ENCODE results near the gene FSTL4.

FSTL4 gene

DNA sequence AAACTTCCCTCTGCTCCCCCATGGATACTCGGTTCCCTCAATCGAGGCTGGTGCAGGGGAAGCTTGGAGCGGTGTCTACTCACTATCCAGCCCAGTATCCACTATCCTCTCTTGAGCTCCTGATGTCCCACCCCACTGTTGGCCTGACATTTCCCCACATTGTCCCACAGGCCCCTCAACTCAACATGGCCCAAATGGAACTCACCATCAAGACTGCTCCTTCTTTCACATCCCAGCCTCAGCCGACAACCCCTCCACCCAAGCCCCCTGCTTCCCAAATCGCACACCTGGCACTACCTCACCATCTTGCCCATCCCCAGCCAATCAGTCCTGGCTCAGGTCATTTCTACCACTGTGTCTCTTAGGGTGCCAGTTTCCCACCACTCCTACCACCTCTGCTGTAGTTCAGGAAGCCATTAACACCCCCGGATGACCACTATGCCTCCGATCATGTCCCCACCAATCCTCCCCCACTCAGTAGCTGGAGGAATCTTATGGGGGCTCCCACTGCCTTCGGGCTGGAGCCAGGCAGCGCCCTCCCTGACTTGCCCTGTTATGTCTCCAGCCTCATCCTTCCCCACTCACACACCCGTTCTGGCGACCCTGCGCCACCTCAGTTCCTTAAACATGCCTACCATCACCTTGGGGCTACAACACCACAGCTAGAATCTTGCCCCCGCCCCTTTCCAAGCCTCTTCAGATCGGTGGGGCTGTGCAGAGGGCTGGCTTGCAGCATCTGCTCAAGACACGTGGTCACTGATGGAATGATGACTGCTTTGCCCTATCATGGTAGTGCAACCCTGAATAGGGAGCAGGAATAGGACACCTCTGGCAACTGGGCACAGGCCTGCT is 273.6 kb downstream of the FSTL4 start:
- no peak for DNase-seq (ENCODE audit: low spot score)

DNA sequence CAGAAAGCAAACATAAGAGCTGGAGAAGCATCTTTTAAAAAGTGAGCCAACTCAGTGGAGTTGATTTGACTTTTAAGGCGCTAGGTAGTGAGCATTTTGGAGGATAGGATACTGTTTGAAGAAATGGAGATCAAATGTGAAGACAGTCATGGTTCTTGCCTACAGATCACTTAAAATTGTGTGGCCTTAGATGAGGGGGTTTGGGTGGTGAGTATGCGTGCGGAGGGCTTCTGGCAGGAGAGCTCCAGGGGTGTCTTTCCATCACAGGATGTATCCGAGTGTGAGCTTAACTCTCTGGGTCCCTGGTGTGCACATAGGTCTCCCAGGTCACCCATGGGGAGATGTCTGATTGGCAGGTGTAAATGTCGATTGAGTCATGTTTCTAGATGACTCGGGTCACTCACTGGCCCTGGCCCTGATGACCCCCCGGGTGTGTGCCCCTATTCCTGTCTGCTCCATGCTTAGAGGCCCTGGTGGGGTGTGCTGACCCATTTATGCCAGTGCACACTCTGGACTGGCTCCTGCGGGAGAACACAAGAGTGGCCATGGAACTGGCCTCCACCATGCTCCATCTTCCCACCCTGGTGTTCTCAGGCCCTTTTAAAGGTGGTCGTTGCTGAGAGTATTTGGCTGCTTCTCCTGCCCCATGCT is 274.4 kb downstream of the FSTL4 start:
- no peak for DNase-seq (ENCODE audit: low spot score)

DNA sequence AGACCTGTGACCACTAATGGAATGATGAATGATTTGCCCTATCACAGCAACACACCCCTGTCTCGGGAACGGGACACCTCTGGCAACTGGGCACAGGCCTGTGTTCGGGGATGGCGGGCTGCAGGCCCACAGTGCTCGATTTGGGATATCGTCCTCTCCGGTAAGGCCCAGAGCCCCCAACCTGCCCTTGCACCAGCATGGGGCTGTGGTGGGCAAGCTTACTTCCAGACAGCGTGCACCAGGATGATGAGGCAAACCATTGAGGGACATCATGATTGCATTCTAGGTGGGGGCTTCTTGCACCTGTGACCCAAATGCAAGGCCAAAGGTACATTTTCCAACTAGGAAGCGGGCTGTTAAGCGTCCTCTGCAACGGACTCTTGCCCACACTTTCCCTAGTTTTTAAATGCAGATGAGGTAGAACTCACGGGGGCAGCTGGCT is 275.4 kb downstream of the FSTL4 start:
- DNase-seq (ENCODE audit: low spot score) = no peak

DNA sequence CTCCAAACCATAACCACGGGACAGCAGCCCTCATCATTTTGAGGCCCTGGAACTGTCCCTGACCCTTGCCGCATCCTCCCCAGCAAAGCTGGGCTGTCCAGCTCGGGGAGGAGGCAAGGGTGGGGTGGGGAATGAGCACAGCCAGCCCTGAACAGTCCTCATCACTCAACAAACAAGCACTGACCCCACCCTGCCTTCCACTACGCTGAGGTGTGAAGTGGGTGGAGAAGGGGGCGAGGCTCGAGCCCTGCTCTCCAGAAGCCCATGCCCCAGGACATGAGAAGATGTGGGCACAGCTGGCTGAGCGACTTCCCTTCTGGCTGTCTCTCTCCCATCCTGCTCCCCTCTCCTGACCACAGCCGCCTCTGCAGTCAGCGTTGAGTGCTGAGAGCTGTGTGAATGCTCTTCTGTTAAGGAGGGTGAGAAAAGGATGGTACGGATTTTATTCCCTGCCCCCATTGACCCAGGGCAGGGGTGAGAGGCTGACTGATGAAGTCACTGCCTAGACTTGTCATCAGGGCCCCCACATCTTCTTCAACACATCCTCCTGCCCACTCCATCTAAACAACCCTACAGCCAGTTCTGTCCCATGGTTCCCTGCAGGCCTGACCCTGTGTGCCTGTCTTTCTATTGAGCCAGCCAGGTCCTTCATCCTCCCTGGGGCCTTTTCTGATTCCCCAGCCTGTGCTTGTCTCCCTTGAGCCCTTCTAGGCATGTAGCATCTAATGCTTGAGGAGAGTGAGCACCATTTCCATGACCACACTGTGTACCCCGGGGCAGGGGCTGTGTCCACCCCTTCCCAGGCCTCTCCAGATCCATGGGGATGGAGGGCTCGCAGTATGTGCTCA is 276.0 kb downstream of the FSTL4 start:
- DNase-seq (ENCODE audit: low spot score) = peak; percentile 37

DNA sequence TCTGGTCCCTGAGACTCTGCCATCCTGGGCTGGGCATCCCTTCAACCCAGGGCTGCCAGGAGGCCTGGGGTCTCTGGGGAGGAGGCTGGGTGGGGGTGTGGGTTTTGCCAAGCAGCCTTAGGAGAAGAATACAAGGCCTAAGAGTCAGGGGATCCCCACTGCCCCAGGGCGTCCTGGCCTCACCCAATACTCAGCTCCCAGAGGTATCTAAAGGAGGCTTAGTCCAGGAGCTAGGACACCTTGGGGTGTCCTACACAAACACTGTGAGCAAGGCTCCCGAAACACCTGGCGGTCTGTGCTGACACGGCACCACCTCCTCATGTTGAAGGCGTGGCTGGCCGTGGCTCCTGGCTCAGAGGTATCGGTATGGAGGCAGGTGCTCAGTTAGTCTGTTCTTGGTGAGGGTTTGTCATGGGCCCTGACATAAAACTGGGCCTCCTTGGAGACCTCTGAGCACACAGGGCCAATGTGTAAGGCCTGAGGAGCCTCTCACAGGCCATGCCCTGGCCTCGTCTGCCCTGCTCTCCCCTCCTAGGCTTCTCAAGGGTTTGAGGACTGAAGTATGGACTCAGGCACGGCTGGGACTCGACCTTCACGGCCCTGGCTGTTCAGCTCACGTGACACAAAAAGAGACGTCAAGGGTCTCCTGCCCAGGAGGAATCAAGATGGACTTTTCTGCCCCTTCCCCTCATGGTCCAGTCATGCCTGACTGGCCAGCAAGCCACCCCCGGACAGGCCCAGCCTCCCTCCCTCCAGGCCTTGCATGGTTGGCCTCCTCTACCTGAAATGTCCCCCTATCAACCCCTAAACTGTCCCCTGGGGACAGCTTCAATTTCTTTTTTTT is 277.3 kb downstream of the FSTL4 start:
- DNase-seq (ENCODE audit: low spot score) = peak; percentile 32

DNA sequence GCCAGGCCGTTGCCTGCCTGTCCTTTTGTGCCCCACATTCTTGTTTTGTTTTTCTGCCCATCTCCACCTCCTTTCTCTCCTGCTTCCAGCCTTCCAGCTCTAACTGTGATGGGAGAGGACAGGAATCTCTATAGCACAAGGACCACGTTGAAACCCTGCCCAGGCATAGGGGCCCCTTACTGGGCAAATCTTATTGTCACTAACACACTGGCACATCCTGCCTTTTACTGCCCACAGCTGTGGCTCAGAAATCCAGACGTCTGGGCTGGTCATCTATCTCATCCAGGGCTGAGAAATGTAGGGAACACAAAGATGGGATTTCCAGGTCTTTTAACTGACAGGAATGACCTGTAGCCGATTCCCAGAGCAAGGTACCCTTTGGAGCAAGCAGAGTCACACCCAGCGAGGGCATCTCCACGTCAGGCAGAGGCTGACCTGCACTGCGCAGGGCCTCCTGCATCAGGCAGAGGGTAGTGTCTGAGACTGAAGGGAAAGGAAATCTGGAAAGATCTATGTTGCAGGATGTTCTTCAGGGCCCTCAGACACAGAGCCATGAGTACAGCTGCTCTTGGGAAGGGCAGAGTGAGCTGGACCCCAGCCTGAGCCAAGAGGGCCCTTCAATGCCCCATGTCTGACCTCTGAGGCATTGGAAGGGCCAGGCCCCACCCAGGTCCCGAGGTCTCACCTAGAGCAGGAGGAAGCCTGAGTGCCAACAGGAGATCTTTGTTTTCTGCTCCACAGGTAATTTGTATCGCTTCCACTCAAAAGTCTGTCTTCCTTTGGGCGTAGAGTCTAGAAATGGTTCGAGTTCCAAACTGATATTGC is 278.8 kb downstream of the FSTL4 start:
- DNase-seq (ENCODE audit: low spot score) = no peak

DNA sequence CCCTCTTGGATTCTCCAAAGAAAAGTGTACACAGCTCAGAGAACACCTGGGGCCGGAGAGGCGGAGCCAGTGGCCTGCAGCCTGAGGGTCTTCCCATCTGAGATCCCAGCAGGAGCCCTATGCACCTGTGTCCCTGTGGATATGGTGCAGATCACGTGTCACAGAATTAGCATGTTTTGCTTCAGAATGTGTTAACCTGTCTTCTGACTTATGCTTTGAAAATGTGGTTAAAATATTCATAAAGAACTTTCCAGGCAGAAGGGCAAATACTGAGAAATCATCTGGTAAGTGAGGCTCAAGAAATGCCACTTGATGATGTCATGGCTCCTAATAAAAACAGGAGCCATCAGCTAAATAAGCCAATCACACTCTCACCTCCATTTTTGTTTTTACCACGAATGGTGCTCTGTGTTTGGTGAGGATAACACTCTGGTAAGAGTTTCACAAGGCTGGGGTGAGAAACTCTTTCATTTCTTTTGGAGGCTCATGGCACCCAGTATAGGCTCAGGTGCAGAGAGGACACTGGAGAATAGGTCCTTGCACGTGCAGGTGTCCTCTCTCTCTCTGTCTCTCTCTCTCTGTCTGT is 279.8 kb downstream of the FSTL4 start:
- DNase-seq (ENCODE audit: low spot score) = no peak

DNA sequence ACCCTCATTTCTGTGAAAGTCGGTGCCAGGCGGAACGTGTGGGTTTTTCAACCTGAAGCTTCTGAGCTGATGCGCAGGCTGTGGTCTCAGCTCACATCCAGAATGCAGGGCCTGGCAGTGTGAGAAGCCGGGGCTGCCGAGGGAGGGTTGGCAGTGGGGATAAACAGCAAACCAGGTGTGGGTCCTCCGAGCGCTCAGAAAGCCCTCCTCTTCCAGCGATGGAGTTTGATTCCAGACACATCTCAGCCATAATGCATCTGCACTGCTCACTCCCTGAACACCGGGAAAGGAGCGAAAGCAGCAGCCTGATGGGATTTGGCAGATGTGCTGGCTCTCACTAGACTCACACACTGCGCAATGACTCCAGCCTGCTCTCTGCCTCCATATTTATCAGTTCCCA is 280.4 kb downstream of the FSTL4 start:
- DNase-seq (ENCODE audit: low spot score) = no peak

DNA sequence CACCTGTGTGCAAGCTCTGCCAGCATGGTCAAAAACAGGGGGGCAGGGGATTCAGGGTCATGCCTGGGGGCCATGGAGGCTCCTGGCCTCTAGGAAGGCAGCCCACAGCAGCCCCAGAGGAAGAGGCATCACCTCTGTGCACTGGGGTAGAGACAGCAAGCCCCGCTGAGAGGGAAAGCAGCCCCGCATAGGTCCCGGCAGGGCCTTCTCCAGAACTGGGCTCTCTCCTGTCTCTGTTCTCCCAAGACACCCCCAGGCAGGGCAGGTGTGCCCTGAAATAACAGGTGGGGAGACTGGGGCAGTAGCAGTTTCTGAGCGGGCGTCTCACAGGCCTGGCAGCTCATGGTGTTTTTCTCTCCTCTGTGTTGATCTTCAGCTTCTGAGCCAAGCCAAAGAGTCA is 281.4 kb downstream of the FSTL4 start:
- DNase-seq (ENCODE audit: low spot score) = no peak

DNA sequence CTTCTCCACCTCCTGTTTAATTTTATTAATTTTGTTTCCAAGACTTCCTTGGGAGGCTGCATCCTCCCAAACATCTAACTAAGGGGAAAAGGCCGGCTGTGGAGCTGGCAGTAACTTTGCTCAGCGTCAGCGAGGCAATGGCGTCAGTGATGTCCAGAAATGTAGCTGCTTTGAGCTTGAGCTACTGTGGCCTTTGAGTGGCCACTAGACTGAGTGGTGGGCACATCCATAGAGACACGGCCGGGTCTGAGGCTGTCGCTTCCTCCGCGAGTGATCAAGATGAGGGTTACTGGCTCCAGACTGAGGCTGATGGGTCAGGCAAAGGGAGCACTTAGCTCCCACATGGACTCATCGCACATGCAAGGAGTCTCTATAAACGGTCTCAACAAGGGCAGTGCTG is 283.5 kb downstream of the FSTL4 start:
- DNase-seq (ENCODE audit: low spot score) = no peak

DNA sequence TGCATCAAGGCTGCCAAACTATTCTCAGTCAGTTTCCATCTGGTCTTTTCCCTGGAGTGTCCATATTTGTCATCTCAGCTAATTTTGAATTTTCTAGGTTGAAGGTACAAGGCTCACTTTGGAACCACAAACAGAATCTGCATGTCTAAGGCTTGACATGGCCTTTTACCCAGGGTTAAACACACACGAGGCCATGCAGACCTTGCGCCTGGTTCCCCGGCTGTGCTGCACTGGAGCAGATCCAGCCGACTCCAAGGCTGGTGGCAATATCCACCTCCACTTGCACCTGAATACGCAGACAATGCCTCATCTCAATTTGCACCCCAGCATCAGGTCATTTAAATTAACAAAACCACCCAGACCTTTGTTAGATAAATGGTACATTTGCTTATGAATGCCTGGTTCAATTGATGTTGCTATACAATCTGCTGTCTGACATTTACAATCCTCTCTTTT is 284.4 kb downstream of the FSTL4 start:
- no peak for DNase-seq (ENCODE audit: low spot score)

DNA sequence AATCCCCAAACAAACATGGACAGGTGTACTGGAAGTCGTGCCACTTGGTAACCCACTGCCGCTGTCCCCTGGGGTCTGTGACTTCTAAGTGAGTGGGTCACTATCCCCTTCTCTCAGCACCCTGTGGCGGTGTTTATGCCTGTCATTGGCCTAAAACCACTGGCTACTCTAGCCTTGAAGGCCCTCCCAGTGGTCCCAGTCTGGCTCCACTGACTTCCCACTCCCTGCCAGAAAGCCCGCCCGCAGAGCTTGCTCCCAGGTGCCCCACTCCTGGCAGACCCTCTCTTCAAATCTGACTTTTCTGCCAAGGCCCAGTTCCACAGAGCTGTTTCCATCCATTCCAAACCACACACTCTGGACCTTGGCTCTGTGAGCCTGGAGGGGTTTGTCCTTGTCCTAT is 286.0 kb downstream of the FSTL4 start:
- DNase-seq (ENCODE audit: low spot score) = no peak

DNA sequence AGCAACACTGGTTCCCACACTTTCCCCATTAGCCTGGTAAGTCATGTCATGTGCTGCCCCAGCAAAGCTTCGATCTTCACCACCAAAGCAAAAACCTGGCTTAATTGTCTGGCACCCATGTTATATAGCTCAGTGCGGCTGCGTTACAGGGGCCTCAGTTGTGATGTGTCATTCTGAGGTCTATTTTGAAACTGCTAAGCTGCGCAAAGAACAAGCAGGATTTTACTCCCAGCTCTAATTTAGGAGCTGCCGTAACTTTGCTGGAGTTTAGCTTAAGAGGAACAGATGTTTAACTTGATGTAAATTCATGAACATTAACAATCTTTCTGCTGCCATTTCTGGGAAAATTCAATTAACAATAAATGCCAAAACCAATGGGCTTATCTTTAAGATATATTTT is 286.5 kb downstream of the FSTL4 start:
- no peak for DNase-seq (ENCODE audit: low spot score)

DNA sequence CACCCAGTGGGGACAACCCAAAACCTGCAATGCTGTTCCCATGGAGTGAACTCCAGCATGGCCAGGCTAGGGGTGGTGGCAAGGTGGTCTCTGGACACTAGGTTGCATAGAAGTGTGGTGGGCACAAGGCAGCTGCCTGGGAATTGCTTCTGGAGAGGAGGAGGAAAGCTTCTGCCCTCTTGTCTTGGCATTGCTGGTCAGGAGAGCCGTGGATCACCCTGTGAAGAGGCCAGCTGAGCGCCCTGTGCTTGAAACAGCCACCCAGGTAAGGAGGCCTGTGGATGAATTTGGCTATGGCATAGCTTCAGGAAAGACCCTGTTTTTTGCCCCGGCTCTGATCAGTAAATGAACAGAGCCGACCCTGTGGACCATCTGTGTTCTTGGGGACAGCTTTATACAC is 287.4 kb downstream of the FSTL4 start:
- DNase-seq (ENCODE audit: low spot score) = no peak

DNA sequence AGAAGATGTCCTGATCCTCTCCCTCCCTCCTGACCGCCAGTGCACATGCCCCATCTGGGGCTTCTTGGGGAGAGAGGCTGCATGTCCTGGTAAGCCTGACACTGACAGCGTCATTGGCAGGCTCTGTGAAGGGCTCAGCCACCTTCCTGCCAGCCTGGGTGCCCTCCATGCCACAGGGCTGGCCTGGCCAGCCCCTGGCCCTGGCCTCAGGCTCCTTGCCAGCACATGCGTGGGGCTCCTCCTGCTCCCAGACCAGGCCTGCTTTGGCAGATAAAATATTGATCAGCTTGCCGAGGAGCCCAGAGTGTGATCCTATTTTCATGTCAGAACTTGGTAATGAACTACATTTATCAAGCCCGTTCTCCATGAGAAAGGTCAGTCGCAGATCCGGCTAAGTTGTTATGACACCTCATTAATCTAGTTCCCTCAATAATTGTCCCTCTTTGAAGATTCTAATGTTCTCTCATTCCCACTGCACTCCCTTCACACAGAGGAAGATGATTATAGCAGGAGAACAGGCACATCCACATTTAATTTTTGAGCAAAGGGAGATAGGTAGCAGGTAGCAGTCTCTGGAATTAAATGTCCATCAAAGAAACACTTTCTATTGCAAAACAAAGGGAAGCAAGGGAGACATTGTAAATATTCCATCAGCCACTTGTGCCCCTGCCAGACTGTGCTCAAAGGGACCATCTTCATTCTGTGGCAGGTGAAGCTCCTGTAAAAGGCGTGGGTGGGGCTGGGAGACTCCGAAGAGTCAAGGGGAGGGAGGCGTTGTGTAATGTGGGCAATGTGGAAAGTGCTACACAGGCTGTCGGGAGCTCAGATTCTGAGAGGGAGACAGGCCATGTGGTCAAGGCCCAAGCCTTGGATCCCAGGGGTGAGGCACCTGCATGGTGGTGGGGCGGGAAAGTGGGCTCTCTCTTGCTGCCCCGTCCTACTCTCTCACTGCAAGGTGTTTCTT is 288.6 kb downstream of the FSTL4 start:
- DNase-seq (ENCODE audit: low spot score) = no peak

DNA sequence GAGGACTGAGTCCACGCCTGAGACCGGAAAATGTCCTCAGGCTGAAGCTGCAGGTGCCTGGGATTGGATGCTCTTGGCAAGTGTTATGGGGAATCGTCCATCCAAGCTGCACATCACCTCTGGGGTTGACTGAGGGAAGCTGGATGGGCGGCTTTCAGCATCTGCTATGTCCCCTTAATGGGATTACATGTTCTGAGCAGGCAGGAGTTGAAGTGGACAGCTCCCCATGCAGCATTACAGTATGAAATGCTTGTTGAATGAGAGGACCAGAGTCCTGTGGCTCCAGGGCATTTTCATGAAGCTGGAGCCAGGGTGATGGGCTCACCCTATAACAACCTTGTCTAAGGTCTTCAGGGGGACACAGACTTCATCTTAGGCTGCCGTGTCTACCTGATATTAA is 289.6 kb downstream of the FSTL4 start:
- no peak for DNase-seq (ENCODE audit: low spot score)

DNA sequence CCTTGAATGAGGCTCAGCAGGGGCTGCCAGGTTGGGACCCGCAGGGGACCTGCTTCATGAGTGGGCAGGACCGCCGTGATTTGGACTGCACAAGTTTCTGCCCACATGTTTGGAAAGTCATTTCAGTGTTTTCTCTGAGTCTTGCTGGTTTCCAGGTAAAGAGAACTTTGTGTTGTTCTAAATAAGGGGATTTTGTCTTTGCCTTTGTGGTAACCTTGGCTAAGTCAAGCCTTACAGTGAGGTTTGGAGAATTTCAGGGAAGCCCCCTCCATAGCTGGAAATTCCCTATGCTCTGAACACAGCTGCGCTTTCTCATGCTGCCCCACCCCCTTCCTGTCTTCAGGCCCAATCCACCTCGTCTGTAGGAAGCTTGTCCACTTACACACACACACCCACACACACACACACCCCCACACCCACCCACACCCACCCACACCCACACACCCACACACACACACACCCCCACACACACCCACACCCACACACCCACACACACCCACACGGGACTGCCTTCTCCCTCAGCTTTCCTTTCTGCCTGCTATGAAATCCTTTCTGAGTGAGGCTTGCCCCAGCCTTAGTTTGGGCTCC is 290.4 kb downstream of the FSTL4 start:
- DNase-seq (ENCODE audit: low spot score) = no peak

DNA sequence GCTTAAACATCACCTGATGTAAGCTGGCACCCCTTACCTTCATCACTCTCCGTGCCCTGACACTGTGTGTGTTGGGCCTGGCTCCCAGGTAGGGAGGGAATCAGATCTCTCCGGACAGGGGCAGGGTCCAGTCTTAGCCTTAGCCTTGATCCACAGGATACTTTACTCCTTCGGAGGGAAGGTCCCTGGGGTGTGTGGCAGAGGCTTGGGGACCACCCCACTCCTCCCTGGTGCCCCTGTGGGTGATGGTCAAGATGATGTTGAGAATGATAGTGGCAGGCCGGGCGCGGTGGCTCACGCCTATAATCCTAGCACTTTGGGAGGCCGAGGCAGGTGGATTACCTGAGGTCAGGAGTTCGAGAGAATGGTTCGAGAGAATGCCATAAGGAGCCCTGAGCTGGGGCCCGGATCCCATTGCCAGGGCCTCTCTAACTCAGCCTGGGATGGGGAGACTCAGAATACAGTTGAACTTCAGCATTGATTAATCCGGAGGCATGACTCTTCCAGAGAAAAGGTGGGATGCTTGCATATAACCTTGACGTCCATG is 291.0 kb downstream of the FSTL4 start:
- no peak for DNase-seq (ENCODE audit: low spot score)
